AG08396 (cell line): Measurements from ENCODE around the gene ADAM30.
"Not testable (repeated sequence)": the region's sequence is repeated elsewhere in the genome, so short reads cannot be mapped to it uniquely, and the experiment has no call there.

ENCODE experiments used
- DNase-seq: peaks from one replicate; pipeline ENCODE4 v3.0.0; 2012; ENCODE audit warnings: low spot score, mixed read lengths

Gene ADAM30

DNA sequence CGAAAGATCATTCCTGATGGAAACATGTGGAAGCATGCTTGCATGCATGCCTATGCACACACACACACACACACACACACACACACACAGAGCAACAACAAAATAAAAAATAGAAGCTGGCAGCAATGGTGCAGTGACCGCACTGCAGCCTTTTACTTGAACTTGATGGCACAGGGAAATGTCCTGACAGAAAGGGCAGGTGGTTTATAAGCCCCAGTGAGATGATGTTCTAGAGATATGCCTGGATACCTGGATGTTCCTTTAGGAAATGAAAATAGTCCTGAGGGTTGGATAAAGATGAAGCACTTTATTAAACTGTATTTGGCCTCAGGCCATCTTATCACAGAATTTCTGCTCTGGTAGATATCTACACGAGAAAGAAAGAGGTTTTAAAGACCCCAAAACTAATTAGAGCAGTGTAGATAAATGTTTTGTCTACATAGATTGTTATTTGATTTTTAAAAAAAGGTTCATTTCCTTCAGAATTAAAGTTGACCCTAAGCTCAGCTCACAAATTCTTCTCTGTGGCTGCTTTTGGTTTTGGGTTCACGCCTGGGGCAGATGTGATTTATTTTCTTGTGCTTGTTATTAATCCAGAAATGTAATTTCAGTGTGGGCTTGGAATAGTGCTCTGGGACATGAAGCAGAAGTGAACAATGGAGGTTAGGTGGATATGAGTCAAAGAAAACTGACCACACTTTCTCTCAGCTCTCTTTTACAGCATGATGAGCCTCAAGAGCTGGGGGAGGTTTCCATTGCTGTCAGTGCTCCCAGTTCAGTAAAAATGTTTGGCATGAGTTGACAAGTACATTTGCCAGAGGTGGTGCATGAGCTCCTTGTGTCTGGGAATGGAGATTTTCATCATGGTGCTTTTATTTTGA is 22.9 kb downstream of the ADAM30 start:
- no peak for DNase-seq

GRCh38 chr1:119871881-119872280 is 24.4 kb downstream of the ADAM30 start:
- DNase-seq: no peak

GRCh38 chr1:119870917-119871596 is 25.3 kb downstream of the ADAM30 start:
- peak; percentile 79 for DNase-seq

DNA sequence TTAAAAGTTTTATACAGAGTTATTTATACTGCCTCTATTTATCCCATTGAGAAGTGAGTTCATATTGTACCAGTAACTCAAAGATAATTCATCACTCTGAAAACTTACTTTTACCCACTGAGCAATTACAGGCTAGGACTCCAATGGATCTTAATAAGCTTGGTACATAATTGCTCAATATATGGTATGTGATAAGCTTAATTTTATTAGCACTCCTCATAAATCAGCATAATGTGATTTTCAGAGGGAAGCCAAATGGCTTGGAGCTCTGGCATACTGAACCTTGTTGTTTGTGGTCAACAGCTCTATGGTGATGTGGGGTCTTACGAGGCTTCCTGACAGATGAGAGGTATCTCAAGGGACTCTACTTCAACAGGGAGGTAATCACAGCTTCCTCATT is 26.3 kb downstream of the ADAM30 start:
- no peak for DNase-seq

DNA sequence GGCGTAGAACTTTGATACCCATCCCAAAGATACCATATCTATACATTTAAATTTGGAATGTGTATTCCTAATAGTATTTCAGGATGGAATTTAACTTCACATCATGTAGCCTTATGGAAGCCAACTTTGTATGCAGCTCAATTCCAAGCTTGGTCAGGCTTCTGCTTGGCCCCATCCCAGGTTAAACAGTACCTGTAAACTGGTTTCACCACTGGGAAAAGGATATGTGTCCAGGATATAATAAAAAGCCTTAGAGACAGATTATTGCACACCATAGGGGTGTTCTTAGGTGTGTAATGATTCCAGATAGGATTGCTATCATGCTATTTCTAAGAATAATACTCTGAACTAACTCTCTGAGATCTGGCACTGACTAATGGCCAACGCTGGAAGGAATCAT is 28.1 kb downstream of the ADAM30 start:
- no peak for DNase-seq

DNA sequence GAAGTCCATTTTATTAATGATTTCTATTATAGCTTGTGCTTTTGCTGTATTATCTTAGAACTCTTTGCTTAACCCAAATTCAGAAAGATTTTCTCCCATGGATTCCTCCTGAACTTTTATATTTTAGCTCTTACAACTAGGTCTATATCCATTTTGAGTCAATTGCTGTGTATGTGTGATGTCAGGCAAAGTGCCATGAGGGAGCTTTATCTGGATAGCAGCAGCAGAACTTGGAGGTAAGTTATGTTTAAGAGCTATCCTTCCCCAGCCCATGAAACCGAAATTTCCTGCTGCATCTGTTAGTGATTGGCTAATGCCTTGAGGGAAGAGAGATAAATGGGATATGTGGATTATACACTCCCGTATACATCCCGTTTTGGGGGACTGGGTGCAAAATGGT is 29.9 kb downstream of the ADAM30 start:
- no peak for DNase-seq

DNA sequence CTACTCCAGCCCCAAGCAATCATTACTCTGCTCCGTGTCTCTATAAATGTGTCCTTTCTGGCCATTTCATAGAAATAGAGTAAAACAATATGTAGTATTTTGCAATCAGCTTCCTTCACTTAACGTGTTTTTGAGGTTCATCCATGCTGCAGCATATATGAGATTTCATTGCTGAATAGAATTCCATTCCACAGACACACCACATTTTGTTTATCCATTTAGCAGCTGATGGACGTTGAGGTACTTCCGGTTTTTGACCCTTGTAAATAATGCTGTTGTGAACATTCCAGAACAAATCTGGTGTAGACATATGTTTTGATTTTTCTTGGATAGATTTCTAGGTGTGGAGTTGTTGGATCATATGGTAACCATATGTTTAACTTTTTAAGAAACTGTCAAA is 30.7 kb downstream of the ADAM30 start:
- no peak for DNase-seq

- no peak for DNase-seq
Measured at GRCh38 chr1:119862276-119862675, 34.0 kb downstream of the ADAM30 start.

DNA sequence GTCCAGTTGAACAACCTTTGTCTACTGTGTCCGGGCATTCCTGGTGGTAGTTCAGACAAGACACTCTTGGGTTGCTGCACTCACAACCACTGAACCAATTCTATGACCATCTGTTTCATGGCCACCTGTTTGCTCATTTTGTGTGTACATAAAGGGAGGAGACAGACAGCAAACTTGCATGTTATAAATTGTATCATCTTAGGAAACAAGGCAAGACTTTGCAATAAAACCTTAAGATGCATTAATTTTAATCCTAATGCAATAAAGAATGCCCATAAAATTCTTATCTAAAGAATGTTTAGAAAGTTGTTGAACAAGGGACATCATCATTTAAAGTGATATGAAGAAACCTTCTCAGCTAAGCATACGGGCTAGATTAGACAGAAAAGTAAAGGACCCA is 34.8 kb downstream of the ADAM30 start:
- no peak for DNase-seq

DNA sequence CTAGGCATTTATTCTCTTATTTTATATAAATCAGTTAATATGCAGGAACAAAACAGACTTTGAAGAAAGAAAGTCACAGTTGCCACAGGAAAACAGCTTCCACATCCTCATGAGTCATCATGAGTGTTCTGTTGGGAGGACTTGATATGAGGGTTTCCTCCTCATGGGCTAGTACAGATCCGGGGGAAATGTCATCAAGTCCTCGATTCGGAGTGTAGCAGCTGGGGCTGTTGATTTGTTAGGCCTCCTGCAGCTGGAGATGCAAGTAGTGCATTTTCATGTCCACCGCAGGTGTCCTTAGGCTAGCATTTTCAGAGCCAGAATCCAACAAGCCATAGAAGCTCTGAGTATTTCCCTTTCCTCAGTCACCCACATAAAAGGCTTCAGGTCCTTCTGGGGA is 36.7 kb downstream of the ADAM30 start:
- DNase-seq: peak; percentile 73

DNA sequence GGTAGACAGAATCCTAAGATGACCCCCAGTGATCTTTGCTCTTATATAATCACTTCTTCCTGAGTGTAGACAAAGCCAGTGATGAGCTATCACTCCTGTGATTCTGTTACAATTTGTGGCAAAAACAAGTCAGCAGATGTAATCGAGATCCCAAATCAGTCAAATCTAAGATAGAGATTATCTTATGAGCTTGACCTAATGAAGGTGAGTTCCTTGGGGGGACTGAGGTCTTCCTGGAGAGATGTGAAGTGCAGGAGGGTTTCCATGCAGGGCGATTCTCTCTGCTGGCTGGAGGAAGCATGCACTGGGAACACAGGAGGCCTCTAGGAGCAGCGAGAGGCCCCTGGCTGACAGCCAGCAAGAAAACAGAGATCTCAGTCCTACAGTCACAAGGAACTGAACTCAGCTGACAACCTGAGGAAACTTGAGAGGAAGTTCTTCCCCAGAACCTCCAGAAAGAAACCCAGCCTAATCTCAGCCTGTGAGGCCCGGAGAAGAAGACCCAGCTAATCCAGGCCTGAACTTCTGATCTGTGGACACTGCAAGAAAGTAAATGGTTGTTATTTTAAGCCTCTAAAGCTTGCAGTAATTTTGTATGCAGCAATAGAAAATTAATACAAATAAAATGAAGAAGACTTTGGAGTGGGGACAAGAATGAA is 37.6 kb downstream of the ADAM30 start:
- not testable (repeated sequence) for DNase-seq

GRCh38 chr1:119858126-119858525 is 38.2 kb downstream of the ADAM30 start:
- no peak for DNase-seq

- no peak for DNase-seq
Measured at GRCh38 chr1:119853155-119853554, 43.2 kb downstream of the ADAM30 start.

DNA sequence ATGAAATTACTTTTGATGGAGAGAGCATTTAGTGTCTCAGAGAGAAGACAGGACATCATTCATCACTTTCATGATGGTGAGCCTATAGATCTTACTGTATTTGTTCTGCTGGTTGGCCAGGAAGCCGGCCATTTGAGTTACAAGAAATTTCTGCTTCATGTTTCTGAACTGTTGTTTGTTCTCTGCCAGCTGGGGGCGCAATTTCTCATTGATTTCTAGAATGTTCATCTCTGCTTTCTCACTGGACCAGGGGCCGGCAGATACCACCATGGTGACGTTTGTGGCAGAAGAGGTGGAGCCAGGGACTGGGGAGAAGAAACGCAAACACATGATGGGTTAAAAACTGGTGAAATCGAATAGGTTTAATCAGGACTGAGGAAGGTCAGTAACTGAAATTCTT is 52.1 kb downstream of the ADAM30 start:
- DNase-seq: not testable (repeated sequence)
